Left ventricle myocardium inferior (tissue), 1 donor: ENCODE measurements around the gene CEP85. TPM values are rescaled to one million over a fixed set of nuclear protein-coding genes. Genes with fewer than 3 reads are reported as not detected.

ENCODE experiments used
- DNase-seq: peaks from one replicate; pipeline ENCODE4 v3.0.0-alpha.2; 2020
- H3K27ac ChIP-seq: fragments of 200-600 bp; replicated peaks from 2 replicates; pipeline ENCODE4 v1.8.0; 2021
- H3K27me3 ChIP-seq: fragments of 200-600 bp; 2 replicates; pipeline ENCODE4 v1.8.0; 2021; ENCODE audit warnings: low read depth
- H3K36me3 ChIP-seq: fragments of 200-600 bp; 2 replicates; pipeline ENCODE4 v1.8.0; 2021
- H3K4me1 ChIP-seq: fragments of 200-600 bp; 2 replicates; pipeline ENCODE4 v1.8.0; 2021
- H3K4me3 ChIP-seq: fragments of 200-600 bp; 2 replicates; pipeline ENCODE4 v1.8.0; 2021; ENCODE audit warnings: mild to moderate bottlenecking, moderate library complexity
- H3K9me3 ChIP-seq: fragments of 200-600 bp; replicated peaks from 2 replicates; pipeline ENCODE4 v1.8.0; 2021
- intact Hi-C: fragments of 100-400 bp; cut with micrococcal nuclease; formaldehyde crosslinking; loops from one replicate; pipeline ENCODE4 v1.11.0; 2022
- total RNA-seq: library from RNA; stranded (reverse); fragmentation: NEBNext Ultra II Directional; extraction: Animal tissue kit (Norgen Biotek cat#: 25700); gene quantifications from one replicate; pipeline ENCODE4 v1.2.1, GENCODE V29; 2021
- TF ChIP-seq, protein P1 (sequence below): fragments of 200-600 bp; IDR thresholded peaks from 2 replicates; pipeline ENCODE4 v1.8.0; 2021; ENCODE audit warnings: antibody characterized with exemption, mild to moderate bottlenecking, borderline replicate concordance
- donor health status: DM: no; HTN: yes; CAD: no; lungs with severe emphysema.

Gene CEP85
- total RNA-seq, 1 donor from 2014 or later: 71.2 TPM

DNA sequence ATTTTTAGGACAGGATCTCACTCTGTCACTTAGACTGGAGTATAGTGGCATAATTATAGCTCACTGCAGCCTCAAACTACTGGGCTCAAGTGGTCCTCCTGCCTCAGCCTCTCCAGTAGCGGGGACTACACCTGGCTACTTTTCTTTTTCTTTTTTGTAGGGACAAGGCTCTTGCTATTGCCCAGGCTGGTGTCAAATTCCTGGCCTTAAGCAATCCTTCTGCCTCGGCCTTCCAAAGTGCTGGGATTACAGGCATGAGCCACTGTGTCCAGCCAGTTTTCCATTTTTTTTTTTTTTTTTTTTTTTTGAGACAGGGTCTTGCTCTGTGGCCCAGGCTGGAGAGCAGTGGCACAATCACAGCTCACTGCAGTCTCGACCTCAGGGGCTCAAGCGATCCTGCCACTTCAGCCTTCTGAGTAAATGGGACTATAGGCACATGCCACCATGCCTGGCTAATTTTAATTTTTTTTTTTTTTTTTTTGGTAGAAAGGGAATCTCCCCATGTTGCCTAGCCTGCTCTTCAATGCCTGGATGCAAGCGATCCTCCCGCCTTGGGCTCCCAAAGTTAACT lies 20.6 kb upstream of the CEP85 start:
- H3K9me3 ChIP-seq: no peaks in the 10 kb centered on the region
- H3K4me3 ChIP-seq: no peak overlapping the region
- no peaks in the 10 kb centered on the region for H3K36me3 ChIP-seq
- H3K27ac ChIP-seq: no peak overlapping the region
- DNase-seq: no peak
- intact Hi-C loops: no loop called here
- TF ChIP-seq, protein P1, sequence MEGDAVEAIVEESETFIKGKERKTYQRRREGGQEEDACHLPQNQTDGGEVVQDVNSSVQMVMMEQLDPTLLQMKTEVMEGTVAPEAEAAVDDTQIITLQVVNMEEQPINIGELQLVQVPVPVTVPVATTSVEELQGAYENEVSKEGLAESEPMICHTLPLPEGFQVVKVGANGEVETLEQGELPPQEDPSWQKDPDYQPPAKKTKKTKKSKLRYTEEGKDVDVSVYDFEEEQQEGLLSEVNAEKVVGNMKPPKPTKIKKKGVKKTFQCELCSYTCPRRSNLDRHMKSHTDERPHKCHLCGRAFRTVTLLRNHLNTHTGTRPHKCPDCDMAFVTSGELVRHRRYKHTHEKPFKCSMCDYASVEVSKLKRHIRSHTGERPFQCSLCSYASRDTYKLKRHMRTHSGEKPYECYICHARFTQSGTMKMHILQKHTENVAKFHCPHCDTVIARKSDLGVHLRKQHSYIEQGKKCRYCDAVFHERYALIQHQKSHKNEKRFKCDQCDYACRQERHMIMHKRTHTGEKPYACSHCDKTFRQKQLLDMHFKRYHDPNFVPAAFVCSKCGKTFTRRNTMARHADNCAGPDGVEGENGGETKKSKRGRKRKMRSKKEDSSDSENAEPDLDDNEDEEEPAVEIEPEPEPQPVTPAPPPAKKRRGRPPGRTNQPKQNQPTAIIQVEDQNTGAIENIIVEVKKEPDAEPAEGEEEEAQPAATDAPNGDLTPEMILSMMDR: no peak
- H3K4me1 ChIP-seq: peaks cover 6% of the 10 kb centered on the region
- H3K27me3 ChIP-seq: no peaks in the 10 kb centered on the region

- intact Hi-C loops: no loop called here
- no peak overlapping the region for H3K4me3 ChIP-seq
- no peaks in the 10 kb centered on the region for H3K9me3 ChIP-seq
- TF ChIP-seq, protein P1: no peak
- H3K36me3 ChIP-seq: no peaks in the 10 kb centered on the region
- DNase-seq: no peak
- no peaks in the 10 kb centered on the region for H3K27me3 ChIP-seq
- H3K4me1 ChIP-seq: peaks cover 2% of the 10 kb centered on the region
- no peak overlapping the region for H3K27ac ChIP-seq
Measured at GRCh38 chr1:26215246-26215645, 18.8 kb upstream of the CEP85 start.

DNA sequence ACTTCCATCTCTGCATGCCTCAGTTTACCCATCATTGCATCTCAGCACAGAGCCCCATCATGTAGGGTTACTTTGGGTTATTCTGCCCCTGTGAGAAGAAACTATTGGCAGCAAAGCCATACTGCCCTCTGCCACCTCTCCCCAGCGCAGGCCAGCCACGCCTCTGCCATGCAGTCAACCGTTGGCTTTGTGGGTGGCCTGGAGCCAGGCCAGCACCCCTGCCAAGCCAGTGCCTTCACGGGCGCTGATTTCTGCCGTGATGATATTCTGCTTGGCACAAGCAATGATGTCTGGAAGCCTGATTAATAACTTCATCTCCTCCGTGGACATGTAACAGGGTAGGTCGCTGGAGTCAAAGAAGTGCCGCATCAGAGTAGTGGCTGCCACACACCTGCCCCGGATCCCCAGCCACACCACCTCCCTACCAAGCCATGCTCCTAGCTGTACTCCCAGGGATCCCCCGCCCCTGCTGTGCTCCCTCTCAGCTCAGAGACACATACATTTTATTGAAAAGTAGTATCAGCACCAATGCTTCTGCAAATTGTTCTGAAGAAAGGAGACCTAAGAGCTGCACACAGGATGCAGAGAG lies 15.0 kb upstream of the CEP85 start:
- Histone ChIP-seq H3K9me3 (no peaks in the 10 kb centered on the region), H3K36me3 (no peaks in the 10 kb centered on the region), H3K4me1 (no peaks in the 10 kb centered on the region), H3K4me3 (no peak overlapping the region), H3K27me3 (no peaks in the 10 kb centered on the region), H3K27ac (no peak overlapping the region)
- intact Hi-C loops: no loop called here
- peak; percentile 26 for DNase-seq
- TF ChIP-seq, protein P1: no peak

DNA sequence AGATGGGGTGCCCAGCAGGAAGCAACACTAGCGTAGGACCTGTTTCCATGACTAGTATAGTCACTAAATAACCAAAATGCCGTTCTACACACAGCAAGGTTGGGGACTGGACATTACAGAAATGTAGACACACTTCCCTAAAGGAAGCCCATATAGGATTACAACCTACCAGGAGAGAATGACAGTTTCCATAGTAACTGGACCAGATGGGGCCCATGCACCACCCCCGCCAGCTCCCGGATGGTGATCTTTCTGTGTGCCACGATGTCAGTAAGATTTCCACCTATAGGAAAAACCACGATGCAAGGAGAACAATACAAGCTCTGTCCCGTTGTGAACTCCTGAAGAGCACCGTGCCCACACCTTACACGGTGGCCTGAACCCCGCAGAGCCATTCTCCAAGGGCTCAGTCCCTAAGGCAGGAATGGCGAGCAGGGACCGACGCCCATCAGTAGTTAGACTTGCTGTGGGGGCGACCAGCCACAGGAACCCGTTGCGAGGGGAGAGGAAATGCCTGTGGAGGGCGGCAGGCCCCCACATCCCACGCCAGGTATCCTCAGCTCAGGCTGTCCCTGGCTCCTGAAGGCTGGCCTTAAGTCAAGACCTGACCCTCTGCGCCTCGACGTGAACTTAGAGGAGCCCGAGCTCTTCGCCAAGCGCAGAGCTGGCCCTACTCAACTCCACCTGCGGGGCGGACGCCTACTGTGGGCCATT lies 13.6 kb upstream of the CEP85 start:
- H3K36me3 ChIP-seq: no peaks in the 10 kb centered on the region
- no peak overlapping the region for H3K4me3 ChIP-seq
- intact Hi-C loops: no loop called here
- TF ChIP-seq, protein P1: no peak
- peaks cover 7% of the 10 kb centered on the region for H3K4me1 ChIP-seq
- no peak overlapping the region for H3K27ac ChIP-seq
- H3K9me3 ChIP-seq: no peaks in the 10 kb centered on the region
- DNase-seq: no peak
- peaks cover 8% of the 10 kb centered on the region for H3K27me3 ChIP-seq

- intact Hi-C loops: no loop called here
- no peak overlapping the region for H3K4me3 ChIP-seq
- H3K27ac ChIP-seq: no peak overlapping the region
- peaks cover 14% of the 10 kb centered on the region for H3K4me1 ChIP-seq
- DNase-seq: no peak
- TF ChIP-seq, protein P1: no peak
- H3K27me3 ChIP-seq: peaks cover 15% of the 10 kb centered on the region
- no peaks in the 10 kb centered on the region for H3K36me3 ChIP-seq
- H3K9me3 ChIP-seq: no peaks in the 10 kb centered on the region
Measured at GRCh38 chr1:26221094-26221493, 12.9 kb upstream of the CEP85 start.
